OCI-LY1 (cell line): Measurements from ENCODE around the gene BATF2.

Experiments
- EZH2 ChIP-seq: fragments of 200-600 bp; sonication (generic), shearing (Covaris generic); IDR thresholded peaks from 2 replicates; pipeline ENCODE4 v1.8.0; 2017; ENCODE audit warnings: borderline replicate concordance, mixed run types, mild to moderate bottlenecking, antibody characterized with exemption, low read length, moderate library complexity, mixed read lengths
- TF ChIP-seq, protein P1 (sequence below): fragments of 200-600 bp; sonication (generic), shearing (Covaris generic); IDR thresholded peaks from 2 replicates; pipeline ENCODE4 v1.5.1; 2017; ENCODE audit warnings: mild to moderate bottlenecking, antibody characterized with exemption, low read length, moderate library complexity, mixed read lengths

DNA sequence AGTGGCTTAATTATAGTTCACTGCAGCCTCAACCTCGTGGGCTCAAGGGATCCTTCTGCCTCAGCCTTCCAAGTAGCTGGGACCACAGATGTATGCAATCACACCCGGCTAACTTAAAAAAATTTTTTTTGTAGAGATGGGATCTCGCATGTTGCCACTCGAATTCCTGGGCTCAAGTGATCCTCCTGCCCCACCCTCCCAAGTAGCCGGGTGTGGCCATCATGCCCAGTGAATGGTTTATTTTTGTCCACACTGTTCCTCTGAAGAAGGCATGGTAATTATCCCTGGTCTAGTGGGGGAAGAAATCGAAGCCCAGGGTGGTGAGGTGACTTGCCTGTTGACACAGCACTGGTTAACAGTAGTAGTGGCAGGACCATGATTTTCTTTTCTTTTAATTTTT lies 46.1 kb upstream of the BATF2 start:
- no peak for TF ChIP-seq EZH2
- TF ChIP-seq, protein P1, sequence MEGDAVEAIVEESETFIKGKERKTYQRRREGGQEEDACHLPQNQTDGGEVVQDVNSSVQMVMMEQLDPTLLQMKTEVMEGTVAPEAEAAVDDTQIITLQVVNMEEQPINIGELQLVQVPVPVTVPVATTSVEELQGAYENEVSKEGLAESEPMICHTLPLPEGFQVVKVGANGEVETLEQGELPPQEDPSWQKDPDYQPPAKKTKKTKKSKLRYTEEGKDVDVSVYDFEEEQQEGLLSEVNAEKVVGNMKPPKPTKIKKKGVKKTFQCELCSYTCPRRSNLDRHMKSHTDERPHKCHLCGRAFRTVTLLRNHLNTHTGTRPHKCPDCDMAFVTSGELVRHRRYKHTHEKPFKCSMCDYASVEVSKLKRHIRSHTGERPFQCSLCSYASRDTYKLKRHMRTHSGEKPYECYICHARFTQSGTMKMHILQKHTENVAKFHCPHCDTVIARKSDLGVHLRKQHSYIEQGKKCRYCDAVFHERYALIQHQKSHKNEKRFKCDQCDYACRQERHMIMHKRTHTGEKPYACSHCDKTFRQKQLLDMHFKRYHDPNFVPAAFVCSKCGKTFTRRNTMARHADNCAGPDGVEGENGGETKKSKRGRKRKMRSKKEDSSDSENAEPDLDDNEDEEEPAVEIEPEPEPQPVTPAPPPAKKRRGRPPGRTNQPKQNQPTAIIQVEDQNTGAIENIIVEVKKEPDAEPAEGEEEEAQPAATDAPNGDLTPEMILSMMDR: no peak
